ENCODE results near the gene RIBC2. TPM values are rescaled to one million over a fixed set of nuclear protein-coding genes. Genes with fewer than 3 reads are reported as not detected.

The RIBC2 gene
- total and polyA plus RNA-seq, 2 of the 4 experiments (the other 2 are of a cell fraction), result 0.29 to 0.36 TPM

- peak overlapping the region; percentile 39; the same call in 1 of the 3 replicates for H2BK15ac ChIP-seq (ENCODE audit: low read depth, low read length)
- peaks cover 21% of the 10 kb centered on the region for H3K4me1 ChIP-seq (ENCODE audit: control insufficient read depth, insufficient read depth, low read length)
- H3K4ac ChIP-seq (ENCODE audit: low read depth, low read length), result peak overlapping the region; percentile 91
- H3K4me3 ChIP-seq (ENCODE audit: insufficient read depth, low read depth, low read length), result no peak overlapping the region
- H2BK120ac ChIP-seq (ENCODE audit: low read depth, low read length), result peak overlapping the region; percentile 89
- H4K8ac ChIP-seq (ENCODE audit: low read depth in 2 of 2, low read length in 2 of 2), result peak overlapping the region; percentile 54 to 69; a peak in 3 of 4 replicates
- peaks cover 5% of the 10 kb centered on the region for H3K9me1 ChIP-seq (ENCODE audit: insufficient read depth, low read length)
- H4K5ac ChIP-seq (ENCODE audit: low read depth, low read length), result peak overlapping the region; percentile 2; the same call in 1 of the 2 replicates
- H3K27ac ChIP-seq (ENCODE audit: insufficient read depth, low read length), result peak overlapping the region; percentile 8; the same call in 1 of the 2 replicates
- no peak overlapping the region for H2AK9ac ChIP-seq (replicated peaks; ENCODE audit: low read depth, low read length, poor library complexity)
- H2AK5ac ChIP-seq (ENCODE audit: low read depth, low read length), result peak overlapping the region; percentile 80
- no peak overlapping the region for H3K9ac ChIP-seq (ENCODE audit: low read depth, low read length)
- no peak overlapping the region for H2BK5ac ChIP-seq (ENCODE audit: low read depth, low read length, poor library complexity, severe bottlenecking)
- H3K9me3 ChIP-seq (ENCODE audit: control insufficient read depth, insufficient read depth, low read length), result no peaks in the 10 kb centered on the region
- 0 out of 2 replicates have a peak overlapping the region, but pooled peaks have one; percentile 4 for H3K56ac ChIP-seq (ENCODE audit: extremely low read depth, insufficient read depth, low read length)
- ChIA-PET POLR2A (ENCODE audit: unreplicated experiment) (no interaction called here), CTCF (interaction anchor here (1.6 kb wide), 1 partner anchor 105 kb away, joined by 7 read pairs; no protein-coding TSS in a partner anchor)
- H3K36me3 ChIP-seq (ENCODE audit: control insufficient read depth, insufficient read depth, low read length), result no peaks in the 10 kb centered on the region
- no peaks in the 10 kb centered on the region for H4K20me1 ChIP-seq (ENCODE audit: insufficient read depth, low read length)
- H2AFZ ChIP-seq (replicated peaks; ENCODE audit: low read length, poor library complexity), result no peak overlapping the region
- H3K79me1 ChIP-seq (ENCODE audit: low read depth in 1 of 2, low read length in 2 of 2), result no peaks in the 10 kb centered on the region
- H4K91ac ChIP-seq (ENCODE audit: insufficient read depth, low read depth, low read length), result peak overlapping the region; percentile 88
- no peaks in the 10 kb centered on the region for H3K27me3 ChIP-seq (ENCODE audit: control insufficient read depth, insufficient read depth, low read length)
- in situ Hi-C loops (cut with MboI; ENCODE audit: low sequenced_read_pairs) (no loop called here), dilution Hi-C loops (cut with HindIII; ENCODE audit: low sequenced_read_pairs, unreplicated experiment) (no loop called here), intact Hi-C loops (cut with micrococcal nuclease) (no loop called here)
- H2BK20ac ChIP-seq (ENCODE audit: low read depth, low read length), result peak overlapping the region; percentile 86
- H3K4me2 ChIP-seq (ENCODE audit: low read depth, low read length), result no peak overlapping the region
- BruUV-seq (replicated peaks), result no TSS peak
- H3K23ac ChIP-seq (ENCODE audit: low read depth, low read length), result peak overlapping the region; percentile 46
- TF ChIP-seq CHD1 (IDR thresholded peaks at IDR 0.05; ENCODE audit: low read depth, low read length), result no peak
- DNase-seq (peak; percentile 54), ATAC-seq (ENCODE audit: low read depth) (peak; percentile 47)
- peak overlapping the region; percentile 90 for H3K14ac ChIP-seq (replicated peaks; ENCODE audit: low read depth, low read length)
- H3K18ac ChIP-seq (ENCODE audit: low read depth, low read length), result peak overlapping the region; percentile 4
- no CpG with 5 or more reads among the region's 3 CpGs for WGBS, 2 experiments (ENCODE audit: extremely low coverage in 2 of 2, insufficient read length in 1 of 2)
Observed at GRCh38 chr22:45444168-45444567, 30.7 kb downstream of the RIBC2 start.

All from IMR-90 (cell line).